A549 (cell line): ENCODE results near the gene DPEP3. TPM values are rescaled to one million over a fixed set of nuclear protein-coding genes. Genes with fewer than 3 reads are reported as not detected.

Experiments used
- ATAC-seq, 2 experiments: fragments of 200-7000 bp in 1 of 2; fragments of >200 bp in 1 of 2; cut with Nextera tagmentation in 1 of 2; cut with Tn5 transposase in 1 of 2; 3 replicates each; pipeline versions ENCODE4 v1.8.0 to v1.9.1; 2018 to 2020; ENCODE audit warnings: mild to moderate bottlenecking in 1 of 2, moderate library complexity in 1 of 2
- CTCF ChIA-PET: fragments of 300-600 bp; sonication (Branson Sonifier 250); formaldehyde crosslinking; extraction: SDS; loops from one replicate; lab custom pipeline; 2021; ENCODE audit warnings: antibody characterized with exemption, inconsistent platforms; lab: Yijun Ruan, JAX
- POLR2A ChIA-PET: fragments of 350-600 bp; formaldehyde crosslinking; extraction: SDS; loops from one replicate; lab custom pipeline; 2021; ENCODE audit warnings: antibody characterized with exemption, inconsistent platforms; lab: Yijun Ruan, JAX
- DNase-seq, 2 experiments: peaks; one replicate each; pipeline versions ENCODE4 v3.0.0 to v3.0.0-alpha.2; 2011 to 2016; ENCODE audit warnings: low read depth in 1 of 2, low spot score in 1 of 2
- FAIRE-seq: peaks from 2 replicates; lab custom pipeline; 2011; peaks lifted over from hg19 to GRCh38; lab: Jason Lieb, UNC
- H3K27ac ChIP-seq, 2 experiments: fragments of >200 bp; sonication (Bioruptor Twin); formaldehyde crosslinking; 3 replicates each; pipeline ENCODE4 v1.5.1; 2016 to 2017
- H3K4me1 ChIP-seq: fragments of >200 bp; sonication (Bioruptor Twin); formaldehyde crosslinking; 3 replicates; pipeline ENCODE4 v1.6.1; 2016
- H3K4me2 ChIP-seq: fragments of >200 bp; sonication (Bioruptor Twin); formaldehyde crosslinking; 3 replicates; pipeline ENCODE4 v1.6.1; 2016
- H3K4me3 ChIP-seq: fragments of >200 bp; sonication (Bioruptor Twin); formaldehyde crosslinking; 3 replicates; pipeline ENCODE4 v1.5.1; 2016
- H3K9me3 ChIP-seq: fragments of >200 bp; sonication (Bioruptor Twin); formaldehyde crosslinking; 3 replicates; pipeline ENCODE4 v1.6.1; 2016
- CHD2 ChIP-seq: fragments of 150-350 bp; IDR thresholded peaks from 2 replicates; pipeline ENCODE4 v1.6.1; 2014; ENCODE audit warnings: low read length; ENCODE audit not compliant: partially characterized antibody
- EHMT2 ChIP-seq: fragments of 200-600 bp; sonication (generic); IDR thresholded peaks from 2 replicates; pipeline ENCODE4 v1.6.1; 2016; ENCODE audit warnings: antibody characterized with exemption, low read depth, mild to moderate bottlenecking, moderate library complexity
- ELK1 ChIP-seq: fragments of 150-350 bp; IDR thresholded peaks from 2 replicates; pipeline ENCODE4 v1.6.1; 2014; ENCODE audit warnings: low read depth, mild to moderate bottlenecking, low read length
- EP300 ChIP-seq, 2 experiments: fragments of >200 bp; sonication (Bioruptor Twin); formaldehyde crosslinking; IDR thresholded peaks; 2 replicates in 1 of 2; 3 replicates in 1 of 2; pipeline ENCODE4 v1.6.1; 2016 to 2017
- FOSB ChIP-seq: fragments of 250-450 bp; sonication (Bioruptor Pico); IDR thresholded peaks from 2 replicates; pipeline ENCODE4 v1.5.0; 2020; ENCODE audit warnings: mild to moderate bottlenecking, moderate library complexity
- GATA3 ChIP-seq: IDR thresholded peaks from 2 replicates; pipeline ENCODE4 v1.6.1; 2012; ENCODE audit warnings: borderline replicate concordance
- HEYL ChIP-seq: fragments of 250-450 bp; sonication (Bioruptor Pico); IDR thresholded peaks from 2 replicates; pipeline ENCODE4 v1.8.0; 2021; ENCODE audit warnings: mild to moderate bottlenecking, moderate library complexity
- HMGXB4 ChIP-seq: fragments of 250-450 bp; sonication (Bioruptor Pico); IDR thresholded peaks from 2 replicates; pipeline ENCODE4 v1.5.0; 2021; ENCODE audit warnings: mild to moderate bottlenecking, moderate library complexity, borderline replicate concordance
- HOXA7 ChIP-seq: fragments of 250-450 bp; sonication (Bioruptor Pico); IDR thresholded peaks from 2 replicates; pipeline ENCODE4 v1.5.0; 2020; ENCODE audit warnings: mild to moderate bottlenecking, moderate library complexity
- JUN ChIP-seq, 2 experiments: fragments of >200 bp; sonication (Bioruptor Twin); formaldehyde crosslinking; IDR thresholded peaks; 2 replicates in 1 of 2; 3 replicates in 1 of 2; pipeline ENCODE4 v1.6.1; 2016 to 2017
- JUNB ChIP-seq: fragments of >200 bp; sonication (Bioruptor Twin); formaldehyde crosslinking; IDR thresholded peaks from 2 replicates; pipeline ENCODE4 v1.6.1; 2016
- KDM5A ChIP-seq: fragments of 200-600 bp; sonication (generic); IDR thresholded peaks from 2 replicates; pipeline ENCODE4 v1.6.1; 2016; ENCODE audit warnings: antibody characterized with exemption, mild to moderate bottlenecking
- MYC ChIP-seq: IDR thresholded peaks from 2 replicates; pipeline ENCODE4 v1.6.1; 2012; ENCODE audit warnings: mild to moderate bottlenecking, inconsistent platforms, low read length, improper control_type of control experiment, borderline replicate concordance
- NPAS2 ChIP-seq: fragments of 250-450 bp; sonication (Bioruptor Pico); IDR thresholded peaks from 2 replicates; pipeline ENCODE4 v1.8.0; 2022; ENCODE audit warnings: mild to moderate bottlenecking, moderate library complexity, borderline replicate concordance
- PBX3 ChIP-seq: IDR thresholded peaks from 2 replicates; pipeline ENCODE4 v1.6.1; 2012
- PHF8 ChIP-seq: fragments of 200-600 bp; sonication (generic); IDR thresholded peaks from 2 replicates; pipeline ENCODE4 v1.6.1; 2016; ENCODE audit warnings: low read depth, mild to moderate bottlenecking, antibody characterized with exemption, moderate library complexity, borderline replicate concordance
- POLR2AphosphoS2 ChIP-seq: conservative IDR thresholded peaks from 2 replicates; pipeline ENCODE4 v1.6.1; 2012; ENCODE audit warnings: low read length, improper control_type of control experiment, inconsistent platforms
- RAD21 ChIP-seq, 2 experiments: fragments of >200 bp in 1 of 2; sonication (Bioruptor Twin) in 1 of 2; formaldehyde crosslinking in 1 of 2; IDR thresholded peaks in 1 of 2; conservative IDR thresholded peaks in 1 of 2; 2 replicates in 1 of 2; 3 replicates in 1 of 2; pipeline ENCODE4 v1.6.1; 2012 to 2018; ENCODE audit warnings: inconsistent platforms in 1 of 2
- RARB ChIP-seq: fragments of 250-450 bp; sonication (Bioruptor Pico); IDR thresholded peaks from 2 replicates; pipeline ENCODE4 v1.8.0; 2021; ENCODE audit warnings: mild to moderate bottlenecking, moderate library complexity
- SMC3 ChIP-seq: fragments of >200 bp; sonication (Bioruptor Twin); formaldehyde crosslinking; IDR thresholded peaks from 3 replicates; pipeline ENCODE4 v1.6.1; 2018; ENCODE audit warnings: inconsistent platforms
- TFCP2L1 ChIP-seq: fragments of 250-450 bp; sonication (Bioruptor Pico); IDR thresholded peaks from 2 replicates; pipeline ENCODE4 v1.5.0; 2021; ENCODE audit warnings: mild to moderate bottlenecking
- USF2 ChIP-seq: fragments of 450-650 bp; IDR thresholded peaks from 2 replicates; pipeline ENCODE4 v1.6.1; 2014; ENCODE audit warnings: antibody characterized with exemption
- ZC3H11A ChIP-seq: fragments of 450-650 bp; IDR thresholded peaks from 2 replicates; pipeline ENCODE4 v1.6.1; 2014; ENCODE audit warnings: antibody characterized with exemption, mild to moderate bottlenecking
- ZFP36 ChIP-seq: fragments of 450-650 bp; IDR thresholded peaks from 2 replicates; pipeline ENCODE4 v1.6.1; 2014; ENCODE audit warnings: borderline replicate concordance; ENCODE audit not compliant: partially characterized antibody
- ZNF302 ChIP-seq: fragments of 250-450 bp; sonication (Bioruptor Pico); IDR thresholded peaks from 2 replicates; pipeline ENCODE4 v1.9.0; 2021; ENCODE audit warnings: inconsistent platforms, mild to moderate bottlenecking, moderate library complexity
- WGBS: methylation state at CpG from one replicate; pipeline ENCODE4 v1.1.6; 2017; ENCODE audit errors: missing lambda C conversion rate; 5-methylcytosine and 5-hydroxymethylcytosine counted together
- polyA plus RNA-seq, 4 experiments: library from polyadenylated mRNA; depleted of rRNA in 3 of 4; stranded (reverse); fragments of >200 nt; fragmentation: RNase III in 1 of 4; extraction: RNeasy Plus Mini Kit Qiagen cat#74134 plus additional on column Dnase treatment in 1 of 4; gene quantifications; 2 replicates in 3 of 4; 3 replicates in 1 of 4; pipeline ENCODE4 v1.2.3, GENCODE V29; 2011 to 2017

The DPEP3 gene
- polyA plus RNA-seq, 2 of the 4 experiments (the other 2 are of a cell fraction): not detected

GRCh38 chr16:67936880-67937605, 43.3 kb downstream of the DPEP3 start:
- TF ChIP-seq EP300 (IDR thresholded peaks at IDR 0.05): no peak
- no peak for TF ChIP-seq GATA3
- TF ChIP-seq FOSB: no peak
- TF ChIP-seq ZFP36: no peak
- no peak for FAIRE-seq
- H3K4me3 ChIP-seq: peak overlapping the region; percentile 76
- peak in 1 of 2 experiments; percentile 1; a peak in 2 of 6 replicates for ATAC-seq
- DNase-seq: peak in 1 of 2 experiments; percentile 56
- H3K27ac ChIP-seq: peak overlapping the region; percentile 88 to 96
- peaks cover 16% of the 10 kb centered on the region; the same call in 2 of the 3 replicates for H3K4me1 ChIP-seq
- ChIA-PET POLR2A (interaction anchor here (1.8 kb wide), 1 partner anchor 10 kb away, joined by 4 read pairs; no protein-coding TSS in a partner anchor), CTCF (interaction anchor here (0.6 to 22.2 kb wide), 7 partner anchors 8 to 121 kb away, joined by 3 to 370 read pairs (median 8); partner anchors contain the start of genes EDC4 and NRN1L)
- H3K4me2 ChIP-seq: peak overlapping the region; percentile 88
- no peaks in the 10 kb centered on the region for H3K9me3 ChIP-seq
- WGBS: 38% methylated on average over 5 of the region's 6 CpGs

- DNase-seq (peak in 1 of 2 experiments; percentile 54), ATAC-seq (peak; percentile 22 to 37), FAIRE-seq (no peak)
- H3K4me1 ChIP-seq: peaks cover 16% of the 10 kb centered on the region; the same call in 2 of the 3 replicates
- POLR2A ChIA-PET: interaction anchor here (0.5 to 1.8 kb wide), 11 partner anchors 8 to 132 kb away, joined by 3 to 9 read pairs (median 4); partner anchors contain the start of genes DDX28, DUS2, RANBP10 and TSNAXIP1
- peak within 1 kb of the TSS; percentile 88 for H3K4me2 ChIP-seq
- no peaks in the 10 kb centered on the region for H3K9me3 ChIP-seq
- H3K27ac ChIP-seq: peak within 1 kb of the TSS; percentile 88 to 96
- CTCF ChIA-PET: interaction anchor here (1.0 to 22.2 kb wide), 12 partner anchors 8 to 413 kb away, joined by 3 to 370 read pairs (median 6); partner anchors contain the start of genes EDC4 and NRN1L
- WGBS: 0% methylated on average over 37 of the region's 54 CpGs
- H3K4me3 ChIP-seq: peak within 1 kb of the TSS; percentile 76
- TF ChIP-seq MYC: no peak
- no peak for TF ChIP-seq SMC3
- TF ChIP-seq NPAS2: no peak
- TF ChIP-seq CHD2: peak; percentile 8
- no peak for TF ChIP-seq HMGXB4 (CRISPR knock-in tag)
- TF ChIP-seq KDM5A: no peak
- no peak for TF ChIP-seq ELK1
- TF ChIP-seq EHMT2: no peak
- TF ChIP-seq ZC3H11A: no peak
- no peak for TF ChIP-seq USF2
- 0 out of 5 replicates have a peak, but pooled peaks of 1 of the 2 experiments have one; percentile 14 for TF ChIP-seq RAD21 (conservative IDR thresholded peaks at IDR 0.05 in 1 of 2, IDR thresholded peaks at IDR 0.05 in 1 of 2)
- TF ChIP-seq HEYL (CRISPR knock-in tag): no peak
- TF ChIP-seq TFCP2L1 (CRISPR knock-in tag): no peak
- no peak for TF ChIP-seq PBX3
- TF ChIP-seq POLR2AphosphoS2: peak; percentile 82; the same call in 1 of the 2 replicates
- TF ChIP-seq RARB: 0 out of 2 replicates have a peak, but pooled peaks have one; percentile 36
- TF ChIP-seq JUNB: no peak
- TF ChIP-seq PHF8: 0 out of 2 replicates have a peak, but pooled peaks have one; percentile 43
- TF ChIP-seq JUN (IDR thresholded peaks at IDR 0.05): peak in 1 of 2 experiments; percentile 3; a peak in 2 of 5 replicates
- no peak for TF ChIP-seq HOXA7 (CRISPR knock-in tag)
- no peak for TF ChIP-seq ZNF302 (CRISPR knock-in tag)
These were observed 44.0 kb downstream of the DPEP3 start, which contains the start of gene PSMB10 for GRCh38 chr16:67936124-67936879. Gene PSMB10, minus strand, starts transcription at chr16:67936850. Its CDS starts 101 bp downstream, at chr16:67936749.
